Ureter (tissue), 1 donor: Measurements from ENCODE around the gene RGP1. TPM values are rescaled to one million over a fixed set of nuclear protein-coding genes. Genes with fewer than 3 reads are reported as not detected.

Experiments used
- DNase-seq: peaks from one replicate; pipeline ENCODE4 v3.0.0-alpha.2; 2020; ENCODE audit warnings: low spot score
- total RNA-seq: library from RNA; stranded (reverse); gene quantifications from one replicate; pipeline ENCODE4 v1.2.4, GENCODE V29; 2023
- donor health status: DM: yes; HTN: yes; CAD: no.

The RGP1 gene
- total RNA-seq, 1 donor from 2014 or later, result 34.3 TPM

DNA sequence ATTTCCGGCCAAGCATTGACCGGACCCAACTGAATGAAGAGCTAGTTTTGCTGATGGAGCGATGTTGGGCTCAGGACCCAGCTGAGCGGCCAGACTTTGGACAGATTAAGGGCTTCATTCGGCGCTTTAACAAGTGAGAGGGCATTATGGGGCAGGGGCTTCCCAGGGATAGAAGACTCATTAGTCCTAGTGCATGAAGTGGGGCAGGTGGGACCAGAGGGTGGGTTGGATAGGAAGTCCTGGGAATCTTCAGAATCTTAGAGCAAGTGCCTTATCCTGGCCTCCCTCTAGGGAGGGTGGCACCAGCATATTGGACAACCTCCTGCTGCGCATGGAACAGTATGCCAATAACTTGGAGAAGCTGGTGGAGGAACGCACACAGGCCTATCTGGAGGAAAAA is 57.0 kb downstream of the RGP1 start:
- DNase-seq, result no peak

Other genes starting within 250 kb of the RGP1 start
- 25.6 TPM for gene TESK1, start 144.0 kb upstream of the RGP1 start, total RNA-seq
- 2.0 TPM for gene CD72, start 130.9 kb upstream of the RGP1 start, total RNA-seq
- gene SIT1, start 98.4 kb upstream of the RGP1 start, total RNA-seq, result 0.52 TPM
- 3,373 TPM for gene RMRP, start 91.3 kb upstream of the RGP1 start, total RNA-seq
- gene CCDC107, start 91.0 kb upstream of the RGP1 start, total RNA-seq, result 22.4 TPM
- 1.0 TPM for gene ARHGEF39, start 84.1 kb upstream of the RGP1 start, total RNA-seq
- not detected for gene CA9, start 75.4 kb upstream of the RGP1 start, total RNA-seq
- gene TPM2, start 59.4 kb upstream of the RGP1 start, total RNA-seq, result 559 TPM
- 340 TPM for gene TLN1, start 17.1 kb upstream of the RGP1 start, total RNA-seq
- 30.7 TPM for gene CREB3, start 16.6 kb upstream of the RGP1 start, total RNA-seq
- gene GBA2, start 59 bp upstream of the RGP1 start, total RNA-seq, result 108 TPM
- gene MSMP, start 5.0 kb downstream of the RGP1 start, total RNA-seq, result not detected
- gene NPR2, start 42.3 kb downstream of the RGP1 start, total RNA-seq, result 21.8 TPM
- 6.4 TPM for gene SPAG8, start 63.0 kb downstream of the RGP1 start, total RNA-seq
- 40.5 TPM for gene HINT2, start 65.8 kb downstream of the RGP1 start, total RNA-seq
- 0.26 TPM for gene FAM221B, start 79.4 kb downstream of the RGP1 start, total RNA-seq
- gene TMEM8B, start 79.9 kb downstream of the RGP1 start, total RNA-seq, result 32.3 TPM
- not detected for gene OR13J1, start 121.1 kb downstream of the RGP1 start, total RNA-seq
- 7.2 TPM for gene HRCT1, start 156.9 kb downstream of the RGP1 start, total RNA-seq
- gene SPAAR, start 160.2 kb downstream of the RGP1 start, total RNA-seq, result 1.9 TPM
- gene OR2S2, start 208.9 kb downstream of the RGP1 start, total RNA-seq, result not detected